Activated naive CD8-positive, alpha-beta T cell treated with anti-CD3 and anti-CD28 coated beads, Interleukin-2, amount 10 ng/mL, durations not matched to agents 7 days and 5 days (primary cell): ENCODE data around the gene TENT4A. TPM values are rescaled to one million over a fixed set of nuclear protein-coding genes. Genes with fewer than 3 reads are reported as not detected.

Experiments used
- ATAC-seq: fragments of 150-1000 bp; cut with Tn5 transposase; one replicate; pipeline ENCODE4 v1.10.0; 2021; ENCODE audit warnings: low read depth, moderate library complexity
- POLR2A ChIA-PET: fragments of 350-600 bp; sonication (Branson Sonifier 250); formaldehyde crosslinking; loops from one replicate; lab custom pipeline; 2021; ENCODE audit warnings: antibody characterized with exemption; lab: Charles Lee
- DNase-seq: peaks from one replicate; pipeline ENCODE4 v3.0.0; 2021
- H3K27ac Mint-ChIP-seq: one replicate; pipeline ENCODE4 v1.8.0; 2022; ENCODE audit warnings: mild to moderate bottlenecking, mixed read lengths
- H3K27me3 Mint-ChIP-seq: one replicate; pipeline ENCODE4 v1.8.0; 2022; ENCODE audit warnings: mild to moderate bottlenecking, moderate library complexity, mixed read lengths
- H3K36me3 Mint-ChIP-seq: one replicate; pipeline ENCODE4 v1.8.0; 2021; ENCODE audit warnings: mild to moderate bottlenecking, mixed read lengths
- H3K4me1 Mint-ChIP-seq: one replicate; pipeline ENCODE4 v1.8.0; 2021; ENCODE audit warnings: mixed read lengths
- H3K4me3 Mint-ChIP-seq: one replicate; pipeline ENCODE4 v1.8.0; 2022; ENCODE audit warnings: mild to moderate bottlenecking, moderate library complexity, mixed read lengths
- H3K9me3 Mint-ChIP-seq: one replicate; pipeline ENCODE4 v1.8.0; 2021; ENCODE audit warnings: mixed read lengths
- total RNA-seq, 2 experiments: library from RNA; stranded (reverse); gene quantifications; one replicate each; pipeline ENCODE4 v1.2.3, GENCODE V29; 2021

TENT4A gene
- total RNA-seq, 2 experiments from 2014 or later: 47.0 to 47.1 TPM

GRCh38 chr5:6682239-6682638, 31.0 kb upstream of the TENT4A start:
- peaks cover 13% of the 10 kb centered on the region for H3K27me3 Mint-ChIP-seq
- DNase-seq (no peak), ATAC-seq (no peak)
- H3K36me3 Mint-ChIP-seq: no peaks in the 10 kb centered on the region
- POLR2A ChIA-PET: no interaction called here
- H3K9me3 Mint-ChIP-seq: no peaks in the 10 kb centered on the region
- no peaks in the 10 kb centered on the region for H3K4me1 Mint-ChIP-seq
- no peak overlapping the region for H3K27ac Mint-ChIP-seq
- H3K4me3 Mint-ChIP-seq: no peak overlapping the region

- no peak overlapping the region for H3K4me3 Mint-ChIP-seq
- ATAC-seq (no peak), DNase-seq (no peak)
- POLR2A ChIA-PET: no interaction called here
- peaks cover 2% of the 10 kb centered on the region for H3K4me1 Mint-ChIP-seq
- H3K9me3 Mint-ChIP-seq: no peaks in the 10 kb centered on the region
- H3K36me3 Mint-ChIP-seq: peaks cover 2% of the 10 kb centered on the region
- peaks cover 20% of the 10 kb centered on the region for H3K27me3 Mint-ChIP-seq
- no peak overlapping the region for H3K27ac Mint-ChIP-seq
Measured at GRCh38 chr5:6683241-6683640, 30.0 kb upstream of the TENT4A start.

DNA sequence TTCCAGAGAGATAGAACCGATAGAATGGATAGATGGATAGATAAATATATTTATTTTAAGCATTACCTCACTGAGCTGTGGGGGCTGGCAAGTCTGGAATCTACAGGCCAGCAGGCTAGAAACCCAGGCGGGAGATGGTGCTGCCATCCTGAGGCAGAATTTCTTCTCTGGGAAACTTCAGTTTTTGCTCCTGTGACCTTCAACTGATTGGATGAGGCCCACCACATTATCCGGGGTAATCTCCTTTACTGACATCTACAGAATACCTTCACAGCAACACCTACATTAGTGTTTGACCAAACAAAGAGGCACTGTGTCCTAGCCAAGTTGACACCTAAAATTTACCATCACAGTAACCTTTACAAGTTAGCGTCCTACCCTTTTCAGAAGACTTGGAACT, 29.2 kb upstream of the TENT4A start:
- Mint-ChIP-seq H3K27me3 (peaks cover 24% of the 10 kb centered on the region), H3K4me1 (peaks cover 2% of the 10 kb centered on the region), H3K27ac (no peak overlapping the region), H3K36me3 (peaks cover 2% of the 10 kb centered on the region), H3K4me3 (no peak overlapping the region), H3K9me3 (no peaks in the 10 kb centered on the region)
- DNase-seq (no peak), ATAC-seq (no peak)
- POLR2A ChIA-PET: no interaction called here

DNA sequence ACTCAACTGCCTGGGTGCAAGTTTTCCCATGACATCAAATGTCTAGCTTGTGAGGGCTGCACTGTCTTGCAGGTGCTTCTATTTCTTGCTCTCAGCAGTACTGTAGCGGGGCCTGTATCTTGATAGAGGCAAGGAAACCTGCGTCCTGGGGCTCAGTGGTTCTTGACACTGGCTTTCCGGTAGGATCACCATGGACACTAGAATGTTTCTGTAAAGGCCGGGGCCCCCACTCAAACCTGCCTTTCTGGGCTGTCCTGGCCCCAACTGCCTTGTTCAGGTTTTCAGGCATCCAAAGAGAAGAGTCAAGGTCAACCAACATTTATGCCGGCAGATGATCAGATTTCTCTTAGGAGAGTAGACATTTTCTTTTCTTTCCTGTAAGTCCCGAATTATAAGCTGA, 26.7 kb upstream of the TENT4A start:
- Mint-ChIP-seq H3K4me3 (no peak overlapping the region), H3K27me3 (peaks cover 35% of the 10 kb centered on the region), H3K36me3 (peaks cover 2% of the 10 kb centered on the region), H3K9me3 (no peaks in the 10 kb centered on the region), H3K27ac (no peak overlapping the region), H3K4me1 (peaks cover 2% of the 10 kb centered on the region)
- ATAC-seq (no peak), DNase-seq (no peak)
- POLR2A ChIA-PET: no interaction called here

DNA sequence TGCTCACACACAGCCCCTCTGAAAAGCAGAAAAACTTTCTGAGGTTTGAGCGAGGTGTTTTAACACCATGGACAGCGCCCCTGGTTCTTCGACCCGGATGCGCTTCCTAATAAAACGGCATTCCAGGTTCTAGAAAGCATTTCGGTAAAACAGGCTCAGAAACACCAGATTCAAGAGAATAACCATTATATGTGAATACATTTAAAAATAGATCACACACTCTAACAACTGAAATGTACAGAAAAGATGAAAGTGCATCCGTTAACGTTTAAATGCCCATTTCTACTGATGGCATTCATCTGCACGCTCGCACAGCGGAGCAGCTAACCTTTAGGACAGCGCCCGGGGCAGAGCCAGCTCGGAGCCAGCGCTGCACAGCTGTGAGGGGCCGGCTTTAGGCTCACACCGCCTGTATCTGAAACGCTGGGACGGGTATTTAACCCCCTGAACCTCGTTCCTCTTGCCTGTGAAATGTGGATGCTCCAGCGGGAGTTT, 26.3 kb upstream of the TENT4A start:
- H3K36me3 Mint-ChIP-seq: peaks cover 2% of the 10 kb centered on the region
- DNase-seq (no peak), ATAC-seq (no peak)
- POLR2A ChIA-PET: no interaction called here
- no peaks in the 10 kb centered on the region for H3K9me3 Mint-ChIP-seq
- peaks cover 2% of the 10 kb centered on the region for H3K4me1 Mint-ChIP-seq
- H3K27ac Mint-ChIP-seq: no peak overlapping the region
- peaks cover 37% of the 10 kb centered on the region for H3K27me3 Mint-ChIP-seq
- no peak overlapping the region for H3K4me3 Mint-ChIP-seq

DNA sequence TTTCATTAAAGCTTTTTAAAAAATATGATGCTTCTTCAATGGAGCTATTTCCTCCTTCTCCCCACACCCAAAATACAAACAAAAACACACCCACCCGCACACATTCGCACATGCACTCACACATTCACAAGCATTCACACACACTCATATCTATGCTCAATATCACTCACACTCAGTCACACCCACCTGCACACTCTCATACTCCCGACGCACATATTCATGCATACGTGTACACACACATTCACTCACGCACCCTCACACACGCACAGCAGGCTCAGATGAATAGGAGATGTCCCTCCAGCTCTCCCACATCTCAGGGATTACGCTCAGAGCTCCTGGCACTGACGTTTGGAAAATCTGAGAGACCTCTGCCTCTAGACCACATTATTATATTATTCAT, 25.7 kb upstream of the TENT4A start:
- Mint-ChIP-seq H3K36me3 (peaks cover 2% of the 10 kb centered on the region), H3K4me1 (peaks cover 2% of the 10 kb centered on the region), H3K4me3 (peak overlapping the region; percentile 6), H3K9me3 (no peaks in the 10 kb centered on the region), H3K27me3 (peaks cover 39% of the 10 kb centered on the region), H3K27ac (no peak overlapping the region)
- DNase-seq (no peak), ATAC-seq (no peak)
- POLR2A ChIA-PET: no interaction called here

DNA sequence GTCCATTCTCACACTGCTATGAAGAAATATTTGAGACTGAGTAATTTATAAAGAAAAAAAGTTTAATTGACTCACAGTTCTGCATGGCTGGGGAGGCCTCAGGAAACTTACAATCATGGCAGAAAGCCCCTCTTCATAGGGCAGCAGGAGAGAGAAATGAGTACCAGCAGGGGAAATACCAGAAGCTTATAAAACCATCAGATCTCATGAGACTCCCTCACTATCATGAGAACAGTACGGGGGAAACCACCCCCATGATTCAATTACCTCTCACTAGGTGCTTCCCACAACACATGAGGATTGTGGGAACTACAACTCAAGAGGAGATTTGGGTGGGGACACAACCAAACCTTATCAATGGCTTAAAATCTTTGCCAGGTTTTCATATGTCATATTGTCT, 20.3 kb upstream of the TENT4A start:
- no peaks in the 10 kb centered on the region for H3K36me3 Mint-ChIP-seq
- DNase-seq: no peak
- POLR2A ChIA-PET: no interaction called here
- peaks cover 54% of the 10 kb centered on the region for H3K27me3 Mint-ChIP-seq
- ATAC-seq: no peak
- no peak overlapping the region for H3K4me3 Mint-ChIP-seq
- H3K27ac Mint-ChIP-seq: no peak overlapping the region
- no peaks in the 10 kb centered on the region for H3K4me1 Mint-ChIP-seq
- no peaks in the 10 kb centered on the region for H3K9me3 Mint-ChIP-seq

- Mint-ChIP-seq H3K4me3 (no peak overlapping the region), H3K27me3 (peaks cover 42% of the 10 kb centered on the region), H3K4me1 (no peaks in the 10 kb centered on the region), H3K9me3 (no peaks in the 10 kb centered on the region), H3K36me3 (no peaks in the 10 kb centered on the region), H3K27ac (no peak overlapping the region)
- ATAC-seq (no peak), DNase-seq (no peak)
- POLR2A ChIA-PET: no interaction called here
Measured at GRCh38 chr5:6698696-6699095, 14.5 kb upstream of the TENT4A start.

DNA sequence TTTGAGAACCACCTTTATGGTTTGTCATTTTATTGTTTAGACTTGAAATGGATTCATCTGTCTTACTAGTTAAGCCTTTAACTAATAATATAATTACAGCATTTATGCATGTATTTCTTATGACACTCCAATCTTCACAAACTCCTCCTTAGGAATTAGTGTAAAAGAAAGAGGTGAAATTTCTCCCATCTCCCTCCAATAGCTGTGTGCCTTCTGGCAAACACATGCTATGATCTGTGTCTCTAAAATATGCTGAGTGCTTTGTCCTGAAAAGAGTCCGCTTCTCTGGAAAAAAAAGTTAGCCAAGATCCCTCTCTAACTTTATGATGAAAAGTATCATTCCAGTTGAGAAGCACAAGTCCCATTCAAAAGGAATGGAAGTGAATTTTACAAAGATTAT, 13.9 kb upstream of the TENT4A start:
- Mint-ChIP-seq H3K27me3 (peaks cover 38% of the 10 kb centered on the region), H3K4me3 (no peak overlapping the region), H3K36me3 (no peaks in the 10 kb centered on the region), H3K4me1 (no peaks in the 10 kb centered on the region), H3K9me3 (no peaks in the 10 kb centered on the region), H3K27ac (no peak overlapping the region)
- POLR2A ChIA-PET: no interaction called here
- DNase-seq (no peak), ATAC-seq (no peak)

- peaks cover 1% of the 10 kb centered on the region for H3K4me1 Mint-ChIP-seq
- DNase-seq (no peak), ATAC-seq (no peak)
- no peak overlapping the region for H3K27ac Mint-ChIP-seq
- no peaks in the 10 kb centered on the region for H3K9me3 Mint-ChIP-seq
- H3K4me3 Mint-ChIP-seq: no peak overlapping the region
- peaks cover 34% of the 10 kb centered on the region for H3K27me3 Mint-ChIP-seq
- H3K36me3 Mint-ChIP-seq: no peaks in the 10 kb centered on the region
- POLR2A ChIA-PET: no interaction called here
Measured at GRCh38 chr5:6700074-6700684, 13.1 kb upstream of the TENT4A start.

DNA sequence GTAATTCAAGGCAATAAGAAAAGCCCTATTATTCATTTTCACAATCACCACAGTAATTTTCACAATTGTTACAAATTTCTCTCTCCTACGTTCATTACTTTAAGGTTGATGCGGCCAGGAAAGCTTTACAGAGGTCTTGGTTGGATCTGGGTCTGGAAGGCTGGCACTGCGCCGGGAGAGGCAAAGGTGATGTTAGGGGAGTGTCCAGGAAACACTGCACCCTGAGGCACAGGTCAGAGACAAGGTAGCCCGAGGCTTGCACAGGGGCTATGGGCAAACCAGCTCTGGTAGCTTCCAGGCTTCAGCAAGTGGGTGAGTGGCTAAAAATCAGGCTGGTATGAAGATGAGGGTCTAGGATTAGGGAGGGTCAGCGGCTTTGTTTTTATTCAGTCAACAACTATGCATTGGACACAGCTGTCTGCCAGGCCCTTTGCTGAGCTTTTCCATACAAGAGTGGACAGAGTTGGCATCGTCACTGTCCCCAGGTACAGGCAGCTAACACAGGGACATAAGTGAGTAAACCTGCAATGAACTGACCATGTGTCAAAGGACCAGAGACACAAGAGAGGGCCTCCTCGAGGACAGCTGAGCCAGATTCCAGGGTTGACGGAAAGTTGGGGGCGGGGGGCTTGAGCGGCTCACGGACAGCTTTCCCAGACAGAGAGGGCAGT, 12.4 kb upstream of the TENT4A start:
- ATAC-seq (no peak), DNase-seq (no peak)
- no peaks in the 10 kb centered on the region for H3K36me3 Mint-ChIP-seq
- H3K27ac Mint-ChIP-seq: no peak overlapping the region
- peaks cover 32% of the 10 kb centered on the region for H3K27me3 Mint-ChIP-seq
- no peaks in the 10 kb centered on the region for H3K9me3 Mint-ChIP-seq
- H3K4me3 Mint-ChIP-seq: no peak overlapping the region
- peaks cover 4% of the 10 kb centered on the region for H3K4me1 Mint-ChIP-seq
- POLR2A ChIA-PET: no interaction called here

DNA sequence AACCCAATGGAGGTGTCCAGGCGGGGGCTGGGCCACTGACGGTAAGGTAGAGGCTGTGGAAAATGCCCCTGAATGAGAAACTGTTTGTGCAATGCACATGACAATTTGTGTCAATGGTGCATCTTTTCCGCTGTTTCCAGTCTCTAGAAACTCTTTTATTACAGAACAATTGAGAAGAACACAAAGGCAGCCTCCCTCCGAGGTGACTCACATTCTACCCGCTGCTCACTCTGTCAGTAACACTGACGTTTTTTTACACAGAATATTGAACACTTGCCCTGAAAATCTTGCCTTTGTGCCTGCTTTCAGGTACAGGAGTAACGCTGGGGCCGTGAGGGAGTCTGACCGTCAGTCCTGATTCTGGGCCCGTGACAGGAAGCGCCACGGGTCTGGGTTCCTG, 11.7 kb upstream of the TENT4A start:
- ATAC-seq (no peak), DNase-seq (no peak)
- no peak overlapping the region for H3K4me3 Mint-ChIP-seq
- H3K27ac Mint-ChIP-seq: no peak overlapping the region
- POLR2A ChIA-PET: no interaction called here
- H3K36me3 Mint-ChIP-seq: no peaks in the 10 kb centered on the region
- H3K27me3 Mint-ChIP-seq: peaks cover 29% of the 10 kb centered on the region
- H3K9me3 Mint-ChIP-seq: no peaks in the 10 kb centered on the region
- peaks cover 6% of the 10 kb centered on the region for H3K4me1 Mint-ChIP-seq

DNA sequence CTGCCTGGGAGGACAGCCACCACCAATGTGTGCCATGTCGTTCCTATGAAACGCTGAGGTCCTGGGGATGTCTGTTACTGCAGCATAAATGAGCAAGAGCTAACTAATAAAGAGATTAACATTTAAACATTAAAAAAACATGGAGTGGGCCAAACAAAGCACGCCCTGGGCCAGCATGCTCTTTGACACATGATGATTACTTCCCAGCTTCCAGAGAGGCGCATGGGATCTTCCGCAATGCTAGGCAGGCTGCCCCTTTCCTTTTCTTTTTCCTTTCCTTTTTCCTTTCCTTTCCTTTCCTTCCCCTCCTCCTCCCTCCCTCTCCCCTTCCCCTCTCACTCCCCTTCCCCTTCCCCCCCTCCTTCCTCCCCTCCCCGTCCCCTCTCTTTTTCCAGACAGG, 10.6 kb upstream of the TENT4A start:
- Mint-ChIP-seq H3K27me3 (peaks cover 18% of the 10 kb centered on the region), H3K9me3 (no peaks in the 10 kb centered on the region), H3K36me3 (no peaks in the 10 kb centered on the region), H3K4me1 (peaks cover 6% of the 10 kb centered on the region), H3K27ac (no peak overlapping the region), H3K4me3 (no peak overlapping the region)
- ATAC-seq (no peak), DNase-seq (no peak)
- POLR2A ChIA-PET: no interaction called here

GRCh38 chr5:6703806-6704205, 9.4 kb upstream of the TENT4A start:
- no peaks in the 10 kb centered on the region for H3K9me3 Mint-ChIP-seq
- ATAC-seq (no peak), DNase-seq (no peak)
- peaks cover 12% of the 10 kb centered on the region for H3K27me3 Mint-ChIP-seq
- no peak overlapping the region for H3K4me3 Mint-ChIP-seq
- POLR2A ChIA-PET: no interaction called here
- peaks cover 6% of the 10 kb centered on the region for H3K4me1 Mint-ChIP-seq
- H3K27ac Mint-ChIP-seq: no peak overlapping the region
- H3K36me3 Mint-ChIP-seq: no peaks in the 10 kb centered on the region
